HCT116 (cell line): ENCODE measurements around the gene TFF2.

Source experiments
- ATF3 ChIP-seq: IDR thresholded peaks from 2 replicates; pipeline ENCODE4 v1.6.1; 2012
- CTCF ChIP-seq, 3 experiments: fragments of 200-600 bp in 1 of 3; sonication (generic) in 1 of 3; IDR thresholded peaks in 2 of 3; conservative IDR thresholded peaks in 1 of 3; 2 replicates each; pipeline ENCODE4 v1.5.1; 2012 to 2017; ENCODE audit warnings: low read depth in 2 of 3, low read length in 2 of 3, antibody characterized with exemption in 1 of 3, borderline replicate concordance in 1 of 3, control low read depth in 1 of 3, mild to moderate bottlenecking in 1 of 3, mixed read lengths in 1 of 3, mixed run types in 1 of 3, moderate library complexity in 1 of 3; ENCODE audit not compliant: insufficient read depth in 1 of 3
- EZH2 ChIP-seq: fragments of 200-600 bp; sonication (generic); IDR thresholded peaks from 2 replicates; pipeline ENCODE4 v1.6.1; 2017; ENCODE audit warnings: antibody characterized with exemption, mixed run types
- MAX ChIP-seq: IDR thresholded peaks from 2 replicates; pipeline ENCODE4 v1.6.1; 2012
- POLR2A ChIP-seq: IDR thresholded peaks from 2 replicates; pipeline ENCODE4 v1.7.0; 2011; ENCODE audit warnings: borderline replicate concordance; ENCODE audit not compliant: insufficient read depth, insufficient read length; ENCODE audit errors: extremely low read depth
- RAD21 ChIP-seq: IDR thresholded peaks from 2 replicates; pipeline ENCODE4 v1.6.1; 2012; ENCODE audit warnings: low read depth, mild to moderate bottlenecking
- REST ChIP-seq: IDR thresholded peaks from 2 replicates; pipeline ENCODE4 v1.6.1; 2012; ENCODE audit warnings: low read depth
- YY1 ChIP-seq: IDR thresholded peaks from 2 replicates; pipeline ENCODE4 v1.6.1; 2011; ENCODE audit warnings: low read length, low read depth, moderate library complexity, mild to moderate bottlenecking; ENCODE audit not compliant: insufficient replicate concordance; ENCODE audit errors: extremely low read depth

- TF ChIP-seq CTCF (IDR thresholded peaks at IDR 0.05 in 2 of 3, conservative IDR thresholded peaks at IDR 0.05 in 1 of 3; ENCODE audit: borderline replicate concordance in 1 of 3, insufficient read depth in 1 of 3, low read depth in 2 of 3, low read length in 2 of 3) (no peak), YY1 (no peak), ATF3 (no peak), RAD21 (no peak), POLR2A (no peak), EZH2 (no peak), MAX (no peak), REST (no peak)
Measured at GRCh38 chr21:42369821-42370220, 19.0 kb upstream of the TFF2 start.
